T-helper 22 cell (primary cell): ENCODE measurements around the gene AOX1.
"Not testable (repeated sequence)": the region's sequence is repeated elsewhere in the genome, so short reads cannot be mapped to it uniquely, and the experiment has no call there.

ENCODE experiments used
- DNase-seq: peaks from one replicate; pipeline ENCODE4 v3.0.0-alpha.2; 2020; ENCODE audit warnings: low read depth

Gene AOX1

DNA sequence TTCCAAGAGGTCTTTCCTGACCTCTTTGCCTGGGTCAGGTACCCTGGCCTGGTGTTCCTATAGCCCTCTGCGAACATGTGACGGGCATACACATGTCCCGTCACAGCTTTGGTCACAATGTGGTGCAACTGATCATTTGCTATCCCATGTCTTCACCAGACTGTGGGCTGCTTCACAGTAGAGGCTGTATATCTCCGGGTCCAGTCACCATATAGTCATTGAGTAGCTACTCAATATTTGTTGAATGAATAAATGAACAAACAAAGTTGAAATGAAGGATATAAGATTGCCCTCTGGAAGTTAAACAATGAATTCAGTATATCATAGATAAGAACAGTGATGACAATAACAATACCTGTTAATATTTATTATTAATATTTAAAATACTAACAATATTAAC is 16.8 kb downstream of the AOX1 start:
- no peak for DNase-seq

DNA sequence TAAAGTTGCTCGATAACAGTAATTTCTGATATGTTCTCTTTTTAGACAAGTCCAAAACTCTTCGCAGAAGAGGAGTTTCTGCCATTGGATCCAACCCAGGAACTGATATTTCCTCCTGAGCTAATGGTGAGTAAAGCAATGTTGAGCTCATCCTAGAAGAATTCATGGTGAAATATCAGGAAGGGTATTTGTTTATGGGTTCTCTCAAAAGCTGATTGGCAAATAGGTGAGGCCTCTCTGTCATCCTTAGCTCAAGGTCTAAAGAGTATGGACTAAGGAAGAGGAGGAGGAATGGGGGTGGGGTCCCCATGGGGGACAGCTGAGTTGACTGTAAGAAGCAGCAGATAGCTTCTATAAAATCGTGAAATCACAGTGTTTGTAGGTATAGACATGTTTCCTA is 18.2 kb downstream of the AOX1 start:
- no peak for DNase-seq

DNA sequence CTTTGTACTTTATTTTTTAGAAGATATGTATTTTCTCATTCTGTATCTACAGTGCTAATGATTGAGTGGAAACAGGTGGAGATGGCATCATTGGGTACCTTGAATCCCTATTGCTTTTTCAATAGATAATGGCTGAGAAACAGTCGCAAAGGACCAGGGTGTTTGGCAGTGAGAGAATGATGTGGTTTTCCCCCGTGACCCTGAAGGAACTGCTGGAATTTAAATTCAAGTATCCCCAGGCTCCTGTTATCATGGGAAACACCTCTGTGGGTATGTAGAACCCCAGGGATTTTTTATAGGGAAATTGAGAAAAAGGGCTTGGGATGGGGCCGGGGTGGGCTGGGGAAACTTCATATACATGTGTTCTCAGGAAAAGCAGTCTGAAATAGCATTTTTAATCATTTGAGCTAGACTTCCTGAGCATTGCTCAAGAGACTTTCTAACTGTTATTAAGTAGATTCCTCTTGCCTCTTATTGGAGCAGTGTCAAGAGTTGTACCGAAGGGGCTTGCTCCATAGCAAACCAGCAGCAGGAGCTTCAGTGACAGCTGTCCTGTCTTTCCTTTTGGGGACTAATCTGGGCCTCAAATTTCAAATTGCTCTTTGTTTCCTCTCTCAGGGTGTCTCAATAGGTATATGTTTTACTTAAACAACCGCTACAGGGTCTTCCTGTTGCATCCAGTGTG is 18.9 kb downstream of the AOX1 start:
- DNase-seq = no peak

DNA sequence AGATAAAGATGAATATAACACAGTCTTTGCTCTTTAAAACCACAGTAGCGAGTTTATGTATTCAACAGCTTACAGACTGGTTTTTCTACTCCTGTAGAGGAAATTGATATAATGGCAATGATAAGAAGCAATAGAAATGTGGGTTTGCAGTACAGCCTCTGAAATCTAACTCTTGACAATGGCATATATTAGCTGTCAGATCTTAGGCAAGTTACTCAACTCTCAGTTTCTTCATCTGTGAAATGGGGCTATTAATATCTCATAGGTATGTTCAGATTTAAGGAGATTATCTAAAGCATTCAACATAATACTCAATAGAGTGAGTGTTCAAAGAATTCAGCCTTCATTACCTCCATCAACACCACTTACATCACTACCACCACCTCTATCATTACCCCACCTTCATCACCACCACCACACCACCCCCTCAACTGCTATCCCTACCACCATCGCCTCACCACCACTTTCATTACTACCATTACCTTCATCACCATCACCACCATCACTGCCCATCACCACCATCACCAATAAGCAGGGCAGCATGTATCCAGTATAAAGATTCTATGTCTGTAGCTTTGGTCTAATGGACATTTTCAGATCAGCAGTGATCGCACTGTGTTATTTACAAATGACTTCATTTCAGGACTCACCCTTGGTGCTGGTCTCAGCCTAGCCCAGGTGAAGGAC is 22.7 kb downstream of the AOX1 start:
- DNase-seq = no peak

DNA sequence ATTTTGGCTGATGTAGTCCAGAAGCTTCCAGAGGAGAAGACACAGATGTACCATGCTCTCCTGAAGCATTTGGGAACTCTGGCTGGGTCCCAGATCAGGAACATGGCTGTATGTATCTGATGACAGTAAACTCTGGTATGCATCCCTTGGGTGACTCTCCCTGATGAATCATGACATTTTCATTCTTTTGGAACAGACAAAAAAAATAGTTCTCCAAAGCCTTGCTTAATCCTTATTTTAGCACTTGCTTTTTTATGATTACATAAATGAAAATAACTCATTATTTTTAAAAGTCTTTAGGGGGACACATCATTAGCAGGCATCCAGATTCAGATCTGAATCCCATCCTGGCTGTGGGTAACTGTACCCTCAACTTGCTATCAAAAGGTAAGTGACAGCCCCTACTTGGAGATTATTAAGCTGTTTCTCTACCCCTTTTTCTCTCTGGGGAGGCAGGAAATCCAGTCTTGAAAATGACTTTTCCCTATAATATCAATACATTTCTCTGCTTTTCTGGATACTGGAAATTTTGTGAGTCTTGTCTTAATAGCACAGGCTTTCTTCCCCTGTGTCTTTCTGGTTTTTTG is 23.3 kb downstream of the AOX1 start:
- DNase-seq = no peak

DNA sequence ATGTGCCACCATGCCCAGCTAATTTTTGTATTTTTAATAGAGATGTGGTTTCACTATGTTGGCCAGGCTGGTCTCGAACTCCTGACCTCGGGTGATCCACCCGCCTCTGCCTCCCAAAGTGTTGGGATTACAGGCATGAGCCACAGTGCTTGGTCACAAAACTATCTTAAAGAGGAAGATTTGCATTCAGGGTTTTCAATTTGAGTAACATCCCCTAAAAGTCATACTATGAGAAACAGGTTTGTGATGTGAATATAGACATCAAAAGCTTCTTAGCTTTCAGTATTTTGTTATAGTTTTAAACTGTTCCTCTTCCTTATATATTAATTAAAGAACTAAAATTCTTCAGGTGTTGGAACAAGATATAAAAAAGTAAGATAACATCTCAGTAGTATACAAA is 24.4 kb downstream of the AOX1 start:
- not testable (repeated sequence) for DNase-seq

DNA sequence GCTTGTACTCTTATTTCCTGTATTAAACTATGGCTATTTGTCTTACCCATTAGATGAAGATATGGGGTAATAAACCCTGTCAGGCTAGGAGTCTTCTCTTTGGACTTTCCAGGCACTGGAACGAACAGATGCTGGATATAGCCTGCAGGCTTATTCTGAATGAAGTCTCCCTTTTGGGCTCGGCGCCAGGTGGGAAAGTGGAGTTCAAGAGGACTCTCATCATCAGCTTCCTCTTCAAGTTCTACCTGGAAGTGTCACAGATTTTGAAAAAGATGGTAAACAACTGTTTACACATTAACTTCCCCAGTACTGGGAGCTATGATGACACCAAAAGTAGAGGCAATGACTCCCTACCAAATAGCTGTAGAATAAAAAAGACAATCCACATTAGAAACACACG is 27.9 kb downstream of the AOX1 start:
- no peak for DNase-seq

DNA sequence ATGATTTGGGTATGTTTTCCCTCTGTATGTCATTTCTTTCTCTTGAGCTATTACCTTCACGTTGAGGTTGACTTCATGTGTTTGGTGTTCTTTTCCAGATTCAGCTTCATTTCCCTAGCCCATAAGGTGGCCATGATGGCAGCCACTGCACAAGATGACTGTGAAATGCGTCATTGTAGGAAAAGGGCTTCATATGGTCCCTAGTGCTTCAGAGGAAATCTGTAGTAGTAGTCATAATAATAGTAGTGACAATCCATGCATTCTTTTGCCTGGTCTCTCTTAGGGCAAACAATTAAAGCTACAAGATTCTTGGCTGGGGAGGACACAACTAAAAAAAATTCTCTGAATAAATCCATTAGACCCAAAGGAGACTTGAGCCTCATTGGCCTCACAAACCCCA is 28.4 kb downstream of the AOX1 start:
- no peak for DNase-seq

DNA sequence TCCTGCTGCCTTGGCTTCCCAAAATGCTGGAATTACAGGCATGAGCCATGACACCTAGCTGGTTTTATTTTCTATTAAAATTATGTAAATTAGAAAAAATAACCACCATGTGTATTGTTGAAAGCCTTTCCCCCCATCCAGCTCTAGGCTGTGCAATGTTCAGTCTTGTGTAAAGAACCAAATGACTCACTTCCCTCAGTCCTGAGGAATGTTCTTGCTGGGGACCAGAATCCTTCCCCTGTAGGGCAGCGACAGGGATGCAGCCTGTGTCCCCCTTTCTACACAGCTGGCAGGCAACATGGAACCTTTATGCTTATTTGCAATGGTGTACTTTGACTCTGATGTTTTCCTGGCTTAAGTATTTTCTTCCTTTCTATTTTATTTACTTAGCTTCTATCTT is 29.4 kb downstream of the AOX1 start:
- DNase-seq = no peak

DNA sequence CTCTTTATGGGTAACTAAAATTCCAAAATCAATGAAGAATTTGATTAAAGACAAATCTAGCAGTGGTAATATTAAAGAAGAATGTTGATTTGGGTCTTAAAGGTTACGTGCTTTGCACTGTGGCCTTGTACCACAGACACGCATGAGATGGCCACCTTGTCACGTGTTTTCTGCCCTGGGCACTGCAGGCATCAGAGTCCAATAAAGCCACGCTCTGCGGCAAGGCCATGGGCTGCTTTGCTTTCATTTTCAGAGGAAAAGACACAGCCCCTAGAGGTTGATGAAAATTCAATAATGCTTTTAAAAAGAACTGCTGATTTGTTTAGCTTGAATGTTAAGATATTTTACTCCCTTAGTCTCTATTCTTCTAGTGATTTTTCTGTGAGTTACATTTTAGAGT is 30.4 kb downstream of the AOX1 start:
- no peak for DNase-seq

DNA sequence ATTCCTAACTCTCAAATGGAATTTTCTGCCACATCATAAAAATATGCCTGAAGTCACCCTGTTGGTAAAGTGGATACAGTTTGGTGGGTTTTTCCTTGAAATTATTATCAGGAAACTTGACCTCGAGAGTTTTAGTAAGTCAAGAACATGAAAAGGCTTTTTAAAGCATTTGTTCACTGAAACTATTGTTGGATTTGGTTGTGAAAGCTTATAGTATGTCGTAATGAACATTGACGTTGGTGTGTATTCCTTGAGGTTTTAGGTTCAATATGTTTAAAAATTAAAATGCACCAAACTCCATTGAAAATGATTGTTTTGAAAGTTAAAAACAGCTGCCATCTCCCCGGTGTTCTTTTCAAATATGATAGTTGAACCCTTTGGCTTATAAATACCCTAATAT is 30.8 kb downstream of the AOX1 start:
- DNase-seq = no peak

DNA sequence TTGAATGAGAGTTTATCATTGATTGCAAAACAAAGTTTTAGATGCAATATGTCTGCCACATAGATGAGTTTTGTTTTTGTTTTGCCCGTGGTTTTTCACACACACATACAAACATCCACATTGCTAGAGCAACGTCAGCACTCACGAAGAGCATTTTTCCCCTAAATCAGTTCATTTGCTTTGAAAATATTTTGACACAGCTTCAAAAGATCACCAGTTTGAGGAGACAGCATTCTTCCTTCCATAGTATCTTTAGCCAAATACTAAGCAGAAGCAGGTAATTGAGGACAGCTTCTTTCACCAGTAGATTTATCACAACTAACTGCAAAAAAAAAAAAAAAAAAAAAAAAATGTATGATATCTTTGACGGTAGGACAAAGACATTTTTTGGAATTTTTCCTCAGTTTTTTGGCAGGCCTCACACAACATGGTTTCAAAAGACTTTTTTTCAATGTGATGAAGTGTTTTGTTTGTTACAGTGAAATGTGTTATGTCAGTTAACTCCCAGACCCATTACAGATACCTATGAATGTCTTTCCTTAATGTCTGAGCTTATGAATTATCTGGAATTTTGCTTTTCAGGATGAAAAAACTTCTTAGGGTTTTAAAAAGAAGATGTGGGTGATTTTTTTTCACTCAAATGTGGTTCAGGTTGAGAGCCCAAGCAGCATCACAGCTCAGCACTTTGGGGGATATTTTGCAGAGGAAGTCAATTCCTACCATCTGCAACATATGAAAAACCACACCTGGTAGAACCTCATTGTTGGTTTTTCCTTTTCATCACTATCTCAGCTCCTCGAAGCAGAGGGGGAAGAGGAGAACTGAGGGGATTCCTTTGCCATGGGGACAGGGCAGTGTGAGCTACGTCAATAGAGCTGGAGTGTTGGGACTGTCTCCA is 31.6 kb downstream of the AOX1 start:
- no peak for DNase-seq

DNA sequence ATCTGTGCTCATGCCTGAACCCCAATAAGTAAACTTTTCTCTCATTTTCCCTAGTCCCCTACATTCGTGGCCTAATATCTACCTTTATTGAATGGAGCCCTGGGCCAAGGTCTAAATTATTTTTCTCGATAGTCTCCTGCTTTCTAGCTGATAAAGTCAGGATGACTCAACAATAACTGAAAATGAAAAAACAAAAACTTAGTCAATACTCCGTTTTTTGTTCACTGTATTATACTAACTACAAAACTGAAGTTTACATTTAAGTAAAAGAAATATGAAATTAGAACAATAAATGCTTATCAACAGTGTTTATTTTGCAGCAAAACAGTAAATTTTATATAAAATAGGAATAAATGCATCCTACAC is 32.2 kb downstream of the AOX1 start:
- DNase-seq = no peak

DNA sequence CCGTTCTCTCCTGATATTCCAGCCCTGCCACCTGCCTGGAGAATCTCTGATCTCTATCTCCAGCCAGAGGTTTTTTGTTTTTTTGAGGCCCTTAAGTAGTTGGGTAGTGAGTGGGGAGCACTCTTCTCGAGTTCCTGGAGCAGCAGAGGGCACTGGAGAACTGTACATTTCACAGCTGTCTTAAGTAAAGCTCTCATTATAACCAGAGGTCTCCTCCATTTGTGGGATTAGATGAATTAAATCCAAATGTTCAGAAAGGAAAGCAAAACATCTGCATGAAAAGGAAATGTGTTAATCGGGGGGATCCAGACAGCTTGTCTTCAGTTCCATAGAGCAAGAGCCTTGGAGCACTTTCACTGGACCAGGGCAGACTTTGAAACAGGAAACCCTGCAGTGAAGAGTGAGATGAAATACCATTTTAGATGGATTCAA is 32.8 kb downstream of the AOX1 start:
- no peak for DNase-seq

DNA sequence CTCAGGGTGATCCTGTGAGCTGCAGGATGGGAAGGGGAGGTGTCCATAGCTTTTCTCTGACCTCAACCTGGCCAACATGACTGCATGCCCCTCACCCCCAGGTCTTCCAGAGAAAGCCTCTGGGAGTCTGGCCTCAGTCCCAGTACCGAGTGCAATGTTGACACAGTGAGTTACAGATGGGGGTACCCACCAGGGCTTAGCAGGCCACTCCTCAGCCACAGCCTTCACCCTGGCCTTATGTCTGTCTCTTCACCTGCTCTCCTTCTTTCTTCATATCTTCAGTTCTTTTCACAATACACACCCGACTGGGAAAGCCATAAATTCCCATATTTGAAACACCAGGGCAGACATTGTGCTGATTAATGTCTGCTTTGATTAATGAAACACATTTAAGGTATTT is 33.5 kb downstream of the AOX1 start:
- no peak for DNase-seq

DNA sequence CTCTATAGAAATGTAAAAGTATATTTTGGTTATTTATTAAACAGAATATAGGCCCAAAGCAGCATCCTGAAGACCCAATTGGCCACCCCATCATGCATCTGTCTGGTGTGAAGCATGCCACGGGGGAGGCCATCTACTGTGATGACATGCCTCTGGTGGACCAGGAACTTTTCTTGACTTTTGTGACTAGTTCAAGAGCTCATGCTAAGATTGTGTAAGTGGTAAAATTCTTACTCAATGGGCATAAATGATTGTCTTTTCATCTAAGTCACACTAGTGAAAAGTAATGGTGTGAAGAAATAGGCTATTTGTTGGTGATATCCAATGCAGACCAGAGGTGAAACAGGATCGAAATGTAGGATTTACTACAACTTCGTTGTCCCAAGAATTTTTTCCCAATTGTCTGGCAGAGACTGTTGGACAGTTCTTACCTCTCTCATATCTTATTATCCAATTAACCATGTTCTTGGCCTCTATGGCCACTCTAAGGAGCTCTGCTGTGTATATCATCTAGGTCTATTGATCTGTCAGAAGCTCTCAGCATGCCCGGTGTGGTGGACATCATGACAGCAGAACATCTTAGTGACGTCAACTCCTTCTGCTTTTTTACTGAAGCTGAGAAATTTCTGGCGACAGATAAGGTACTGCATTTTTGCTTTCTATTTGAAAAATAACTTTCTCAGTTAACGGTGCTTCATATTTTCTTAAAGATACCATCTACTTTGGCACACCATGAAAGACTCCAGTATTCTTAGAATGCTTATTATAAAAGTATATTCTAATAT is 35.0 kb downstream of the AOX1 start:
- DNase-seq = no peak

DNA sequence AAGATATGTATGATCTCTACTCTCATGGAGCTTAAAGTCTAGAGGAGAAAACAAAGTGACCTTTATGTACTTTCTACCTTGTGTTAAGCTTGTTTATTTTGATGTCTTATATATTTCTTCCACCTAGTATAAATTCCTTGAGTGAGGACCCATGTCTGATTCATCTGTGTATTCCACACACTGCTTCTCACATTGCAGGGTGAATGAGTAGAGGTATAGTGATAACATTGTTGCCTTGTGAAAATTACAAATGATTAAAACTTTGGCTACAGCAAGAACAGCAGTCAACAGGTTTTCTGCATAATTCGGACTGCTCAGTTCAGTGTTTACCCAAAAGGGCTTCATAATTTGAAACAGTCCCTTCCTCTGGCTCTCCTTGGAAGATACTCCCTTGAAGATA is 36.3 kb downstream of the AOX1 start:
- no peak for DNase-seq

DNA sequence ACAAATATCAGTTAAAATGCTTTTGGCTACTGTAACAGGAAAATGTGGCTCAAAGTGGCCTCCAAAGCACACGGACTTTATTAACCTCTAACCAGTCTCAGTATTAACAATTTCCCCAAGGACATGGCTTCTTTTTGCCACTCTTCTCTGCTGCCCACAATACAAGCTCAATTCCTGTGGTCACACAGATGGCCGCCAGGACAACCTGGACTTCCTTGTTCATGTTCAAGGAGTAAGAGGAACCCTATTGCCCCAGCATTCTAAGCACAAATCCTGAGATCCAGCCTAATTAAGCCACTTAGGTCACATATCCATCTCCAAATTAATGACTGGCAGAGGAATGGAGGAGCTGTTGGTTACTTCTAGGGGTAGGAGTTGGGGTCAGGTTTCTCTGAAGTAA is 38.2 kb downstream of the AOX1 start:
- no peak for DNase-seq

DNA sequence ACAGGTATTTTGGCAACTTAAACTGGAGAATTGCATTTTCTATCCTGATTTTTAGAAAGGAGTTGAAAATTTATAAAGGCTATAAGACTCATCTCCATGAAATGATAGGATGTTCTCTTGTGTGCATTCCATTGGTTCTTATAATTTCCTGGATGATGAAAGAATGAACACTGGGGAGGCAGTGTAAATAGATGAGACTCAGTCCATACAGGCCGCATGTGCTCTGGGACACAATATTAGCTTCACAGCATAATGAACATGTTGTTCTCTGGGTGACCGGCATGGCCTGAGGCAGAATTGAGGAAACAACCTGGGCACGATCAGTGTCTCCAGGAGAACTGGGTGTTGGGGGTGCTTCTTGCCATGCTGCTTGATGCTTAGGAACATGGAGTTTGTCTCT is 38.8 kb downstream of the AOX1 start:
- DNase-seq = no peak

DNA sequence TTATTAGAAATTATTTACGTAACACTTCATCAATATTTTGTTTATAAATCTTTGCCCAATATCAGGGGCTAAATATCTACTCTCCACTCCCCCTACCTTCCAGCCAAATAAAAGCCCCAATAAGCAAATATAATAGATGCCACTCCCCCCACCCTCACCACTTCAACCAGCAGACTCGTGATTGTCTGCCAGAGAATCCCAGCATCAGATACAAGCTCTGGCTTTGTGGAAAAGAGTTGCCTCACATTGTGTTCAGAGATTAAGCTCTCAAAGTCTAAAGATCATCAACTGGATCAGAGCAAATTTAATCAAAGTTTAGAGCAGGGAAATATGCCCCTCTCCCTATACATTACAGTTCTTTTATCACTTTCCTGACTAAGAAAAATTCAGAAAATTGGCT is 39.5 kb downstream of the AOX1 start:
- no peak for DNase-seq

DNA sequence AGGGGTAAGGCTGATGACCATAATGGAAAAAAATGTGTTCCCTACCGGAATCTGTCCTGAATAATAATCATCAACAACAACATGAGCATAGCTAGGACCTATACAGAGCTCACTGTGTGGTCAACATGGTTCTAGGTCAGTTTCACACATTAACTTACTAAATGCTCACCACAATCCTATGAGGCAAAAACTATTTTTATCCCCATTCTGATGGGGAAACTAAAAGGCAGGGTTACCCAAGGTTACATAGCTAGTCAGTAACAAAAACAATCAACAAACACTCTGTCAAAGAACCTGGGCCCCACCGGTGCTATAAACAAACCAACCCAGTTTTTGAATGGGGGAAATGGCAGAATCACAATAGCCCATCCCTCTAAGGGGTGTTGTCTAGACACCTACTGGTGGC is 40.1 kb downstream of the AOX1 start:
- no peak for DNase-seq
